Dedifferentiated amniotic fluid mesenchymal stem cell (primary cell): Measurements from ENCODE around the gene CCNK.

ENCODE experiments used
- DNase-seq: peaks from one replicate; pipeline ENCODE4 v3.0.0-alpha.2; 2016; ENCODE audit errors: extremely low spot score

CCNK gene

DNA sequence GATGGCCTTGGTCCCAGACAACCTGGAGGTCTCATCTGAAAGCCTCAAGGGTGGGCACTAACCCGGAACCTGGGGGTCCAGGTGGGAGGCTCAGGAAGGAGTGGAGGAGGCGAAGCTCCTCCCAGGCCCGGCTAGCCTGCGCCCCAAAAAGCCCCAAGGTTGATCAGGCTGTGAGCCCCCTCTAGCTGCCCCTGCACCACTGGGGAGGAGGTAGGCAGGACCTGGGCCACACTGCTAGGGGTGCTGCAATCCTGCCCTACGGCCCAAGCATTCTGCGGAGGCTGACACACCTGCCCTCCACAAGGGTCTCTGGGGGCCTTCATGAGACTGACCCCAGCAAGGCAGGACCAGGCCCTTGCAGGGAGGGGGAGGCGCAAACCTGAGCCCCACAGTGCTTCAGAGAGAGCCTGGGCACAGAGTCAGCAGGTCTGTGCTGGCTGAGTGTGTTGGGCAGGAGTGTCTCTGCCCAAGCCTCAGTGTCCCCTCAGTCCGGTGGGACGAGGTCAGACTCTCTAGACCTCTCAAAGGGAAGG lies 70.9 kb downstream of the CCNK start:
- DNase-seq, result no peak

DNA sequence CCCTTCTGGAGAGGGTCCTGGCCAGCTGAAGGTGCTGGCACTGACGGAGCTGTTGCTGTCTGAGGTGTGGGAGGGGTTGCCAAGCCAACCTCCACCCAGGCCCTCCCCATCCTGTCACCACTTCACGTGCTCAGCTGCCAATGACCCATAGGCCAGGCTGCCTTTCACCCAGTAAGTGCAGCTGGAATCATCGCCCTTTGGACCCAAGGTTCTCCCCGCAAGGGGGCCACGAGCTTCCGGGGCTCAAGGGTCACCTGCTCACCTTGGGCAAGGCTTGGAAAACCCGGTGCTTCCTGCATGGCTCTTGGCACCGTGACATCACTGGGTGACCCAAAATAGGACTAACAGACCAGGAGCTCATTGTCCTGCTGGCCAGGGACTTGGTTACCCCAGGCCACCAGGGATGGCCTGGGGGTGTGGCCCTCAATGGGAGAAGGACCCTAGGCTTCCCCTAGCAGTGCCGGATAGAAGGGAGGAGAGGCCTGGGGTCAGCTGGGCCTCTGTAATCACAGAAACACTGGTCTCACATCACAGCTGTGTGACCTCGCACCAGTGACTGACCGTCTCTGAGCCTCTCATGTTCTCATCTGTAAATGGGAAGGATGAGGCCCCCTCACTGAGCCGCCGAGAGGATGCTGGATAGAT lies 71.5 kb downstream of the CCNK start:
- DNase-seq, result no peak

DNA sequence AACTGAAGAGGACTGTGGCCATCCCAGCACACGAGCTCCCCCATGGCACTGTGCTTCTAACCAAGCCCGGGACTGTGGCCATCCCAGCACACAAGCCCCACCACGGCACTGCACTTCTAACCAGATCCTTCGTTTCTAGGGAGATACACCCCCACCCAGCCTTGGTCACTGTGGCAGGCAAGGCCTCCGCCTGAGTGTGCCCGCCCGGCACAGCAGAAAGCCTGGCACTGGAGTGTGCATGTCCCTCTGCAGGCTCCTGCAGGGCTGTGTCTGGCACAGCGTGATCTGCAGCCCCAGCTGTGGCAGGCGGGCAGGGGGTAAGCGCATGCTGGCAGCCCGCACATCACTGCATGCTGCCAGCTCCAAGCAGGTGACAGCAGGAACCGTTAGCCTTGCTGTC lies 73.0 kb downstream of the CCNK start:
- DNase-seq, result no peak

DNA sequence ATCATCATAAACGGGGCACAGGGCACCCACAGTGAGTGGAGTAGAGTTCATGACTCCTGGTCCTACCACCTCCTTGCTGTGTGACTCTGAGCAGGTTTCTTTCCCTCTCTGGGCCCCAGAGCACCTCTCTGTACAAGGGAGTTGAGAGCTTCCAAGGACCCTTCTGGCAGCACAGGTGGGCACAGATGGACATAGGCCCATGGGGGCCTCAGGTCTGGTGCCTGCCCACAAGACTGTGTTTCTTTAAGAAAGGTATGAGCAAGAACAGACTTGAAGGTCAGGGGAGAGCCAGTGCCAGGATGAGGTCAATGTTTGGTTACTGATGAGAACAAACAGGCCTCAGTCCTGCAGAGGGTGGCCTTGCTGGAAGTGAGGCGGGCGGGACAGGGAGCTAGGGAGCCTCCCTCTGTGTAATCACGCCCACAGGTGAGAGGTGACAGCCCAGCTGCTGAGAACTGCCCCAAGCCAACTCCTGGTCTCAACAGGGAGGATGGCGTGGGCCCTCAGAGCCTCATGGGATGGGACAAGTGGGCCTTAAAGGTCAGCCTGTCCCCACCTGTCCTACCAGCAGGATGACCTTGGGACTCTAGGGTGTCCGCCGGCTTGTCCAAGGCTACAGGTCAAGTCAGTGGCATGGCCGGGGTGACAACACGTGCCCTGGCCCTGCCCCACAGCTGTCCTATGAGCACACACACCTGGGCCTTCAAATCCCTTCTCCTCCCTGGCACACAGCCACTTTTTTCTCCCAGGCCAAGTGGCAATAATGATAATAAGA lies 73.7 kb downstream of the CCNK start:
- DNase-seq, result no peak

DNA sequence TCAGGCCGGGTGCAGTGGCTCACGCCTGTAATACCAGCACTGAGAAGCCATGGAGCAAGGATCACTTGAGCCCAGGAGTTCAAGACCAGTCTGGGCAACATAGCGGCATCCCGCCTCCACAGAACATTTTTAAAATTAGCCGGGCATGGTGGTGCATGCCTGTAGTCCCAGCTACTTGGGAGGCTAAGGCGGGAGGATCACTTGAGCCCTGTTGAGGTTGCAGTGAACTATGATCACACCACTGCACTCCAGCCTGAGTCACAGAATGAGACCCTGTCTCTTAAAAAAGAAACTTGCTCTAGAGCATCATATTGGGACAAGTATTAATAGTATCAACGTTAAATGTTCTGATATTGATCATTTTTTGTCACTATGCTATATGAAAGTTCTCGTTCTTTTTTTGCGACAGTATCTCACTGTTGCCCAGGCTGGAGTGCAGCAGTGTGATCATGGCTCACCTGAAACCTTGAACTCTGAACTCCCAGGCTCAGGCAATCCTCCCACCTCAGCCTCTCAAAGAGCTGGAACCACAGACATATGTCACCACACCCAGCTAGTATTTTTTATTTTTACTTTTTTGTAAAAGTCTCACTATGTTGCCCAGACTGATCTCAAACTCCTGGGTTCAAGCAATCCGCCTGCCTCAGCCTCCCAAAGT lies 75.1 kb downstream of the CCNK start:
- no peak for DNase-seq

DNA sequence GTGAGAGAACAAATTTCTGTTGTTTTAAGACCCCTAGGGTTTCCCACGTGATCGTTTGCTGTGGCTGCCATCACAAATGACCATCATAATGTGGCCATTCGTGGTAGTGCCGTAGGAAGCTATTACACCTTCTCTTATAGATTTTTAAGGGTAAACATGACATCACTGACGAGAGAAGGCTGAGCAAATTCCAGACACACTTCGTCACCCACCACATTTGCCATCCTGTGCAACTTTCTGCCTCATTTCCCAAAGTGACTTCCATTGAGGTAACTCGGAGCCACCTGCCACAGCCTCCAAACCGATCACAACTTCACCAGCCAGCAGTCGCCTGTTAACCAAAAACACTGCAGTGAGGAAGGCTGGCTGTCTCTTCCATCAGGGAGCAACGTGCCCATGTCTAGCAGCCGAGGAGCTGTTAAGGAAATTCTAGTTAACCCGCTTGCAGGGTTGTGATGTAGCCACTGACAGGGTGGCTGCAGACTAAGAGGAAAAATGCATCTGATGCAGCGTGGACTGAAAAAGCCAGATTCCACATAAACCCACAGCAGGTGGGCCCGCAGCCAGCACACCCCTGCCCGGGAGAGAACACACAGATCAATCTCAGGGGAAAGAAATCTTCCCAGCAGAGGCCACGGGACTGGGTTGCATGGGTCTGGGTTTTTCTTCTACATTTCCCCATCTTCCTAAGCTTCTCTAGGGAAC lies 78.2 kb downstream of the CCNK start:
- DNase-seq, result no peak

DNA sequence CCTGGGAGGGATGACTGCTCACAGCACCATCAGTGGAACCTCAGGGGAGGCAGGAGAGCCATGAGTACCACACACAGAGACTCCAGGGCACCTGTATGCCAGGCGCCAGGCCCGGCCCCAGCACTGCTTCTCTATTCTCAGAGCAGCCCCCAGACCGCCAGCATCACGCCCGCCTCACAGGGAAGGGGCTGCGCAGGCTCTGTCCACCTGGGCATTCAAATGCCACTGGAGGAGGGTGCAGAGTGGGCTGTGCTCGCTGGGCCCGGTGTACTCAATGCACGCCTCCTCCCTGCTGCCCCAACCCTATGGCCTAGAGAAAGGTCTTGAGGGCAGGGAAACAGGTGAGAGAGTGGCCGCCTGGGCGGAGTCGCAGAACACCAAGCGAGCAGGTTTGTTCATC lies 79.2 kb downstream of the CCNK start:
- no peak for DNase-seq

DNA sequence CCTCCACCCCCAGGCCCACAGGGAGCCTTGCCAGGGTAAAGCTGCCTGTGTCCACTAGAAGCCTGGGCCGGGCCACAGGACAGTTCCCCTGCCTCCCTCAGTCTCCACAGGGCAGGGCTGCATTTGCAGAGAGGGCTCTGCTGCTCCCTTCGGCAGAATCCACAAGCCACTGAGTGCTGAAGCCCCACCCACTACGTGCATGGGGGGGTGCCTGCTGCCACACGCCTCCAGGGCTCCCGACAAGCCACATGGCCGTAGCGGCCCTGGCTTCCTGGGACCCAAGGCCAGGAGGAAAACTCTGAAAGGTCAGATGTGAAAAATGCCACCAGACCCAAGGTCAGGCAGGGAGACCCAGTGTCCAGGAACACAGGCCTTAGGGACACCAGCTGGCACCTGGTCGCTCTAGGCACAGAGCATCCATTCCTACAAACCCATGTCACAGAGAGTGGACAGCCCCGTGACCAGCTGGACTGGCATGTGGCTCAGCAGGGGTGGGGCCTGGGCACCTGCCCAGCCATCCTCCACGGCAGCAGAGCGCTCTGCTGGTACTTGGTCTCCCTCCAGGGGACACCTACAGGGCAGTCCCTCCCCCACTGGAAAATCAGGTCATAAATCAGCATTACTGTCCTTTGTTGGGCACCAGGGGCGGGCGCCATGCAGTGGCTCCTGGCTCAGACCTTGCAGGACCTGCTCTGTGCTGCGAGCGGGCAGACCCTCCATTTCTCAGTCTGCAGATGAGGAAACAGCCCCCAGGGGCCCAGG lies 79.9 kb downstream of the CCNK start:
- no peak for DNase-seq

DNA sequence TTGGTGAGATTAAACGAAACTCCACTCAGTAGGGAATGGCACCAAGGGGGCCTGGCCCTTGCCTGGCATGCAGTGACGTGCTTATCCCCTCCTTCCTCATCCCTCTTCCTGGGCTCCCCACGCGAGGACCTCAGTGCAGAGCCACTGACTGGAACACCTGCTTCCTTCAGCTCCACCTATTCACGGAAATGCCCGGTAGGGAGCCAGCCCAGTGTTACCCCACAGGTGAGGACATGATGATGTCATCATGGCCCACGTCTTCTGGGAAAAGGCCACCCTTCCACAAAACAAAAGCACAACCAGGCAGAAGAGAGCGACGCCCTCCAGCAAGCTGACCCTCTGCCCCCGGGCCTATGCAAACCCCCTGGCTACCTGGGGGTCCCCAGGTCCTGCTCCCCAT lies 80.7 kb downstream of the CCNK start:
- DNase-seq, result no peak
